Stimulated activated CD8-positive, alpha-beta memory T cell treated with anti-CD3 and anti-CD28 coated beads, Interleukin-4, amount 100 ng/mL, for 1 hour (primary cell): ENCODE measurements around the gene NEK4.

Source experiments
- DNase-seq, 2 donors: peaks; one replicate each; pipeline ENCODE4 v3.0.0-alpha.2; 2020; ENCODE audit warnings: low read depth in 2 of 2, low spot score in 1 of 2

Gene NEK4

GRCh38 chr3:52793702-52794611 is 23.2 kb upstream of the NEK4 start:
- no peak for DNase-seq

GRCh38 chr3:52792961-52793695 is 22.4 kb upstream of the NEK4 start:
- DNase-seq: no peak

GRCh38 chr3:52792413-52792812 is 21.7 kb upstream of the NEK4 start:
- no peak for DNase-seq

- DNase-seq: no peak
Measured at GRCh38 chr3:52791928-52792327, 21.2 kb upstream of the NEK4 start.

- no peak for DNase-seq
Measured at GRCh38 chr3:52791366-52791765, 20.6 kb upstream of the NEK4 start.

GRCh38 chr3:52790741-52791140 is 20.0 kb upstream of the NEK4 start:
- DNase-seq: no peak

- DNase-seq: no peak
Measured at GRCh38 chr3:52790337-52790736, 19.6 kb upstream of the NEK4 start.

- DNase-seq: no peak
Measured at GRCh38 chr3:52789746-52790040, 19.0 kb upstream of the NEK4 start.

GRCh38 chr3:52788890-52789745 is 18.4 kb upstream of the NEK4 start:
- DNase-seq: no peak

- DNase-seq: no peak
Measured at GRCh38 chr3:52787672-52788625, 17.2 kb upstream of the NEK4 start.

GRCh38 chr3:52787246-52787645 is 16.5 kb upstream of the NEK4 start:
- no peak for DNase-seq

GRCh38 chr3:52786330-52787215 is 15.8 kb upstream of the NEK4 start:
- no peak for DNase-seq

GRCh38 chr3:52784931-52785590 is 14.3 kb upstream of the NEK4 start:
- no peak for DNase-seq

- DNase-seq: no peak
Measured at GRCh38 chr3:52784021-52784621, 13.4 kb upstream of the NEK4 start.

- no peak for DNase-seq
Measured at GRCh38 chr3:52783211-52783555, 12.4 kb upstream of the NEK4 start.

GRCh38 chr3:52782412-52783210 is 11.9 kb upstream of the NEK4 start:
- no peak for DNase-seq

GRCh38 chr3:52781741-52782140 is 11.0 kb upstream of the NEK4 start:
- no peak for DNase-seq
